Hepatocyte (in vitro differentiated cells): Measurements from ENCODE around the gene NDFIP2.

Experiments
- EZH2phosphoT487 ChIP-seq: fragments of 200-600 bp; sonication (generic); IDR thresholded peaks from one replicate; pipeline ENCODE4 v1.6.1; 2018; ENCODE audit warnings: antibody characterized with exemption, mild to moderate bottlenecking, low read depth, moderate library complexity; ENCODE audit not compliant: unreplicated experiment, severe bottlenecking
- TF ChIP-seq, protein P1 (sequence below): fragments of 200-600 bp; sonication (generic); IDR thresholded peaks from 2 replicates; pipeline ENCODE4 v1.5.1; 2016; ENCODE audit warnings: antibody characterized with exemption, mild to moderate bottlenecking; ENCODE audit not compliant: poor library complexity

- TF ChIP-seq, protein P1, sequence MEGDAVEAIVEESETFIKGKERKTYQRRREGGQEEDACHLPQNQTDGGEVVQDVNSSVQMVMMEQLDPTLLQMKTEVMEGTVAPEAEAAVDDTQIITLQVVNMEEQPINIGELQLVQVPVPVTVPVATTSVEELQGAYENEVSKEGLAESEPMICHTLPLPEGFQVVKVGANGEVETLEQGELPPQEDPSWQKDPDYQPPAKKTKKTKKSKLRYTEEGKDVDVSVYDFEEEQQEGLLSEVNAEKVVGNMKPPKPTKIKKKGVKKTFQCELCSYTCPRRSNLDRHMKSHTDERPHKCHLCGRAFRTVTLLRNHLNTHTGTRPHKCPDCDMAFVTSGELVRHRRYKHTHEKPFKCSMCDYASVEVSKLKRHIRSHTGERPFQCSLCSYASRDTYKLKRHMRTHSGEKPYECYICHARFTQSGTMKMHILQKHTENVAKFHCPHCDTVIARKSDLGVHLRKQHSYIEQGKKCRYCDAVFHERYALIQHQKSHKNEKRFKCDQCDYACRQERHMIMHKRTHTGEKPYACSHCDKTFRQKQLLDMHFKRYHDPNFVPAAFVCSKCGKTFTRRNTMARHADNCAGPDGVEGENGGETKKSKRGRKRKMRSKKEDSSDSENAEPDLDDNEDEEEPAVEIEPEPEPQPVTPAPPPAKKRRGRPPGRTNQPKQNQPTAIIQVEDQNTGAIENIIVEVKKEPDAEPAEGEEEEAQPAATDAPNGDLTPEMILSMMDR: no peak
- no peak for TF ChIP-seq EZH2phosphoT487
Measured at GRCh38 chr13:79450110-79450509, 30.8 kb upstream of the NDFIP2 start.
